Esophagus squamous epithelium (tissue), 5 donors: ENCODE data around the gene LDLRAD4. TPM values are rescaled to one million over a fixed set of nuclear protein-coding genes. Genes with fewer than 3 reads are reported as not detected.

Experiments
- DNase-seq: peaks from one replicate; lab custom pipeline; 2025; lab: John Stamatoyannopoulos, UW
- H3K27ac ChIP-seq, 4 donors: fragments of 200-600 bp; sonication (generic); one replicate each; pipeline ENCODE4 v1.5.1; 2016 to 2019; ENCODE audit warnings: mild to moderate bottlenecking in 1 of 4
- H3K27me3 ChIP-seq, 4 donors: fragments of 200-600 bp; sonication (generic); 1 replicate in 3 of 4; 2 replicates in 1 of 4; pipeline versions ENCODE4 v1.5.1 to v1.6.0; 2017 to 2021; ENCODE audit warnings: antibody characterized with exemption in 1 of 4
- H3K36me3 ChIP-seq, 3 donors: fragments of 200-600 bp; sonication (generic); one replicate each; pipeline ENCODE4 v1.5.1; 2016 to 2019
- H3K4me1 ChIP-seq, 3 donors: fragments of 200-600 bp; sonication (generic); one replicate each; pipeline ENCODE4 v1.5.1; 2017 to 2019
- H3K4me3 ChIP-seq, 4 donors: fragments of 200-600 bp; sonication (generic); 1 replicate in 3 of 4; 2 replicates in 1 of 4; pipeline ENCODE4 v1.5.1; 2016 to 2019; ENCODE audit warnings: mild to moderate bottlenecking in 2 of 4, moderate library complexity in 1 of 4
- H3K9me3 ChIP-seq, 3 donors: fragments of 200-600 bp; sonication (generic); one replicate each; pipeline ENCODE4 v1.5.1; 2016 to 2019
- POLR2A ChIP-seq, 4 donors: fragments of 450-650 bp; IDR thresholded peaks; one replicate each; pipeline ENCODE4 v1.6.1; 2017; ENCODE audit warnings: antibody characterized with exemption in 4 of 4, mild to moderate bottlenecking in 4 of 4, moderate library complexity in 3 of 4
- WGBS, 2 donors: methylation state at CpG; one replicate each; pipeline ENCODE4 v1.1.5; 2018; 5-methylcytosine and 5-hydroxymethylcytosine counted together
- intact Hi-C: fragments of 100-400 bp; cut with DNase I; formaldehyde crosslinking; loops from one replicate; pipeline ENCODE4 v1.15.0; 2022
- total RNA-seq, 4 donors: library from RNA; depleted of rRNA; stranded (reverse); fragments of >200 nt; gene quantifications; one replicate each; pipeline ENCODE4 v1.1.0, GENCODE V29; 2016
- TF ChIP-seq, protein P1 (sequence below), 6 experiments: fragments of 450-650 bp in 4 of 6; fragments of 200-600 bp in 2 of 6; sonication (generic) in 2 of 6; IDR thresholded peaks; one replicate each; pipeline ENCODE4 v1.5.1; 2016 to 2019; ENCODE audit warnings: antibody characterized with exemption in 6 of 6, mild to moderate bottlenecking in 4 of 6, moderate library complexity in 4 of 6
- donor health status: DM: yes; HTN: yes; CAD: no.

Gene LDLRAD4
- total RNA-seq, 4 donors from 2014 or later = 0.91 to 17.9 (median 6.8) TPM

DNA sequence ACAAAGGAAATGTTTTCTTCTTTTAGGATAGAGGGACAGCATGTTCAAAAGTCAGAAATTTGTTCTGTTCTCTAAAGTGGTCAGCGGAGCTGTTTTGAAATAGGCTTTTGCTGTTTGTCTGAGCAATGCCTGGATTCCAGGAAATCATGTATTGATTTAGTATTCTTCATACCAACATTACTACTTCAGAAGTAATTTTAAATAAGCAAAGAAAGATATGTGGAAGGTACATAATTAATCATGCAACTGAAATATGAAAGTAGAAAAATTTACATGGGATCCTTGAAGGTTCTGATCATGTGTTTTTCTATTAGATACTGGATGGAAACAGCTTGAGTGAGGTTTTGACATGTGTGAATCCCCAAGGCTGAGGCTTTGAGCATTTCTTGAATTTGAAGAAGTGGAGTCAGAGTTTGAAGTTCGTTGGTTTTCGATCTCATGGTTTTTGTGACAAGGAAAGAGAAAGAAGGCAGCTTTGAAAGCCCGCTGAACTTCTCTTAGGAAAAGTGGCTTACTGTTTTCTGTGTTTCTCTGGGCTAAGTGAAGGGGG, 220.0 kb downstream of the LDLRAD4 start:
- H3K9me3 ChIP-seq = no peaks in the 10 kb centered on the region
- H3K4me3 ChIP-seq = no peak overlapping the region
- no peaks in the 10 kb centered on the region for H3K36me3 ChIP-seq
- H3K27ac ChIP-seq = no peak overlapping the region
- TF ChIP-seq, protein P1, sequence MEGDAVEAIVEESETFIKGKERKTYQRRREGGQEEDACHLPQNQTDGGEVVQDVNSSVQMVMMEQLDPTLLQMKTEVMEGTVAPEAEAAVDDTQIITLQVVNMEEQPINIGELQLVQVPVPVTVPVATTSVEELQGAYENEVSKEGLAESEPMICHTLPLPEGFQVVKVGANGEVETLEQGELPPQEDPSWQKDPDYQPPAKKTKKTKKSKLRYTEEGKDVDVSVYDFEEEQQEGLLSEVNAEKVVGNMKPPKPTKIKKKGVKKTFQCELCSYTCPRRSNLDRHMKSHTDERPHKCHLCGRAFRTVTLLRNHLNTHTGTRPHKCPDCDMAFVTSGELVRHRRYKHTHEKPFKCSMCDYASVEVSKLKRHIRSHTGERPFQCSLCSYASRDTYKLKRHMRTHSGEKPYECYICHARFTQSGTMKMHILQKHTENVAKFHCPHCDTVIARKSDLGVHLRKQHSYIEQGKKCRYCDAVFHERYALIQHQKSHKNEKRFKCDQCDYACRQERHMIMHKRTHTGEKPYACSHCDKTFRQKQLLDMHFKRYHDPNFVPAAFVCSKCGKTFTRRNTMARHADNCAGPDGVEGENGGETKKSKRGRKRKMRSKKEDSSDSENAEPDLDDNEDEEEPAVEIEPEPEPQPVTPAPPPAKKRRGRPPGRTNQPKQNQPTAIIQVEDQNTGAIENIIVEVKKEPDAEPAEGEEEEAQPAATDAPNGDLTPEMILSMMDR (IDR thresholded peaks at IDR 0.05) = no peak
- no peak for TF ChIP-seq POLR2A (IDR thresholded peaks at IDR 0.05)
- WGBS, 2 donors = 78 to 79% methylated on average over 4 of the region's 4 CpGs
- no peak for DNase-seq
- peaks cover 0 to 14% (median 0%) of the 10 kb centered on the region in 3 donors for H3K4me1 ChIP-seq
- intact Hi-C loops = no loop called here
- H3K27me3 ChIP-seq = no peaks in the 10 kb centered on the region

DNA sequence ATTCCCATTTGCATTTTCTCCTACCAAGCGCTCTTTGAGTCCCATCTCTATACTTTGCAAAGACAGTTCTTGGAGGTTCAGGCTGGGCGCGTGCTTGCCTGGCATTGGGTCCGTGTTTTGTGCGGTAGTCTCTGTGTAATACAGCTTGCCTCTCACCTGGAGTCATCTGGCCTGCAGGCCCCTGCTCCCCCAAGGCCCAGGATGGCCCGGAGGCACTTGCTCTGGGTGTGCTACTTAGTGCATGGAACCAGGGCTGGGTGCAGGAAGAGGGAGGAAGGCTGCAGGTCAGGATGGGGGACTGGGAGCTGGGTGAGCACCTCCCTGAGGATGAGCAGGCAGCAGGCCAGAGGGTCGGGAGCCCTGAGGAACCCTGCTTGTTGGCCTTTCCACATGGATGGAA, 220.9 kb downstream of the LDLRAD4 start:
- TF ChIP-seq POLR2A (IDR thresholded peaks at IDR 0.05) = no peak
- TF ChIP-seq, protein P1 (IDR thresholded peaks at IDR 0.05) = no peak
- no peak for DNase-seq
- H3K27me3 ChIP-seq = no peaks in the 10 kb centered on the region
- H3K4me1 ChIP-seq = peaks cover 0 to 14% (median 0%) of the 10 kb centered on the region in 3 donors
- intact Hi-C loops = no loop called here
- no peak overlapping the region for H3K4me3 ChIP-seq
- H3K9me3 ChIP-seq = no peaks in the 10 kb centered on the region
- WGBS, 2 donors = 79 to 94% methylated on average over 5 of the region's 7 CpGs
- H3K27ac ChIP-seq = no peak overlapping the region
- no peaks in the 10 kb centered on the region for H3K36me3 ChIP-seq

DNA sequence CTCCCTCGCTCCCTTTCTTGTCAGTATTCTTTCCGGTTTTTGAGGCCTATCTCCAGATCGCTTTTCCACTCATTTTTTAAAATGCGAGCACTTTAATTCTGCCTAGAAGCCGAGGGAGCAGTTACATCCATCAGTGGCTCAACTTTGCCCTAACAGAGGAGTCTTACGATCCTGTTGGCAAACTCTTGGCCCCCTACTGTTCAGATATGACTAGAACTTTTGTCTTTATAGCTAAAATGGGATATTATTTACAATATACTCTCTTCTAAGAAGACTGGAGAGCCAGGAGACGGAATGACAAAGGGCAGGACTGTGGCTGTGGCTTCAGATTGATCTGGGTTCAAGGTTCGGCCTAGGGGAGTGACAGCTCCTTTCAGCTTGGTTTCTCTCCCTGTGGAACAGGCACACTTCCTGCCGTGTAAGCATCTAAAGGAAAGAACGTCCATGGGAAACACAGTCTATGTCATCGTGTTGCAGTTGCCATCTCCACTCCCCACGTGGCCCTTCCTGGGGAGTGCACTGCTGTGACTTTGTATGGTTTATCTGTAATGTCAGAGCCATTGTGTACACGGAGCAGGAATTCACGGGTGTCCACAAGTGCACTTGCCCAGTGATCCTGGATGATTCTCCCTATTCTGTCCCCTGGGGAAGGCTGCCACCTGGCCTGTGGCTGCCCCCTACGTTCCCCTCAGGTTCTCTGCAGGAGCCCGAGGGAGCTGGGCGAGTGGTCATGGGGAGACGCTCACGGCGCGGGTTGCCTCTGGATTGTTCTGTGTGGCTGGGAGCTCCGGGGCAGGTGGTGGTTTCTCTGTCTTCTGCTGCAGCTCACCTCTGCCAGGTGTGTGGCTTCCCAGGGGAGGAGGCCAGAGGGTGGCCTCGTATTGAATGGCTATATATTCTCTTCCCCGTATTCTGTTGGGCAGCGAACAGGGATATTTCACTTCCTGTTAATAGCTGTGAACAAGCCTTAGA, 222.0 kb downstream of the LDLRAD4 start:
- H3K36me3 ChIP-seq = no peaks in the 10 kb centered on the region
- intact Hi-C loops = no loop called here

DNA sequence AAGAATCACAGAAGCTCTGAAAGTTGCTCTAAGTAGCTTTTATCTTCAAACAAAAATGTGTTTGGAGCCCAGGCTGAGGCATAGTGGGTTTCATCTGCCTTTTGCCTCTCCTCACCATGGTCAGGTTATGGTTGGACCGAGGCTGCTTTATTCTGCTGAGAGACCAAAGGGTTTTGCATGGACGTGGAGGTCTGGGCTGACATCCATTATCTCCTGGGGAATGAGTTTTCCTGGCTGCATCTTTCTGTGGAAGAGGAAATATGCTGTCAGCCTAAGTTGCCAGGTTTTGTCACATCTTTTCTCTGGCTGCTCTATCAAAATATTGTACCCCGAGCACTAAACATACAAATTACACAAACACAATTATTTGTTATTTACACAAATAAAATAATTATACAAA, 223.2 kb downstream of the LDLRAD4 start:
- 65 to 74% methylated on average over 3 of the region's 3 CpGs for WGBS, 2 donors
- no peak for DNase-seq
- intact Hi-C loops = no loop called here
- TF ChIP-seq, protein P1 (IDR thresholded peaks at IDR 0.05) = no peak
- Histone ChIP-seq H3K4me3 (no peak overlapping the region), H3K36me3 (no peaks in the 10 kb centered on the region), H3K9me3 (no peaks in the 10 kb centered on the region), H3K27ac (no peak overlapping the region), H3K4me1 (peaks cover 4 to 9% (median 7%) of the 10 kb centered on the region in 3 donors), H3K27me3 (no peaks in the 10 kb centered on the region)

More for the DNA sequence above, 222.0 kb downstream of the LDLRAD4 start:
- Histone ChIP-seq H3K4me1 (peaks cover 0 to 7% (median 0%) of the 10 kb centered on the region in 3 donors), H3K9me3 (no peaks in the 10 kb centered on the region), H3K4me3 (no peak overlapping the region), H3K27ac (no peak overlapping the region), H3K27me3 (no peaks in the 10 kb centered on the region)
- WGBS, 2 donors = 73 to 83% methylated on average over 15 to 17 of the region's 25 CpGs
- TF ChIP-seq, protein P1 (IDR thresholded peaks at IDR 0.05) = no peak
- TF ChIP-seq POLR2A (IDR thresholded peaks at IDR 0.05) = no peak
- no peak for DNase-seq

DNA sequence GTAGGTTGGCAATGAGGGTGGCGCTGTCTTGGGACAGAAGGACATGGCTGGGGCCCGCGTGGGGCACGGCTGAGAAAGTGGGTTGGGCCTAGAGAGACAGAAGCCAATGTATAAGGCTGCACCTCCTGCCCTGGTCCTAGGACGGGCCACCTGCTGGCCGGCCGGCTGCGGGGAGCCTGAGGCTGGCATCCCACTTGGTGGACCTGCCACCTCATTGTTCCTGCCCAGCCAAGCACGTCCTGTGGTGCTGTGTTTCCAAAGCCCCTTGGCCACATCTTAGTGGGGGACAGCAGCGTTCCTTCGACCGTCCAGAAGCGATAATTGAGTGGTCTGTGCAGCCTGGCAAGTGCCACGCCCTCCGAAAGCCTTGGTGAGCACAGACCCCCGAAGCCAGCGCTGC, 223.9 kb downstream of the LDLRAD4 start:
- peaks cover 8 to 16% (median 9%) of the 10 kb centered on the region in 3 donors for H3K4me1 ChIP-seq
- DNase-seq = no peak

More for the DNA sequence above, 223.9 kb downstream of the LDLRAD4 start:
- no peaks in the 10 kb centered on the region for H3K9me3 ChIP-seq
- intact Hi-C loops = no loop called here
- H3K27me3 ChIP-seq = no peaks in the 10 kb centered on the region
- no peak overlapping the region for H3K27ac ChIP-seq
- TF ChIP-seq POLR2A (IDR thresholded peaks at IDR 0.05) = no peak
- TF ChIP-seq, protein P1 (IDR thresholded peaks at IDR 0.05) = no peak
- no peaks in the 10 kb centered on the region for H3K36me3 ChIP-seq
- WGBS, 2 donors = 74 to 81% methylated on average over 2 to 10 of the region's 17 CpGs
- no peak overlapping the region for H3K4me3 ChIP-seq
